Endothelial cell of umbilical vein (primary cell): ENCODE measurements around the gene CD300LG.

Experiments
- EZH2 ChIP-seq: IDR thresholded peaks from 2 replicates; pipeline ENCODE4 v1.6.1; 2012; ENCODE audit warnings: borderline replicate concordance, low read depth, mild to moderate bottlenecking, moderate library complexity, low read length, inconsistent platforms; ENCODE audit not compliant: severe bottlenecking
- MYC ChIP-seq: IDR thresholded peaks from one replicate; pipeline ENCODE4 v1.6.1; 2011; ENCODE audit warnings: mild to moderate bottlenecking, low read depth, low read length
- POLR2A ChIP-seq: IDR thresholded peaks from 2 replicates; pipeline ENCODE4 v1.6.1; 2012; ENCODE audit warnings: low read depth, mild to moderate bottlenecking, control low read depth, low read length
- POLR2AphosphoS5 ChIP-seq: IDR thresholded peaks from 2 replicates; pipeline ENCODE4 v1.6.1; 2012; ENCODE audit warnings: low read depth, mild to moderate bottlenecking, control low read depth, low read length, moderate library complexity; ENCODE audit not compliant: insufficient read depth
- TF ChIP-seq, protein P1 (sequence below), 2 donors: IDR thresholded peaks; 1 replicate in 1 of 2; 2 replicates in 1 of 2; pipeline ENCODE4 v1.5.1; 2011; ENCODE audit warnings: low read length in 2 of 2, mild to moderate bottlenecking in 2 of 2, moderate library complexity in 2 of 2, control low read depth in 1 of 2, inconsistent platforms in 1 of 2, low read depth in 1 of 2; ENCODE audit not compliant: insufficient read depth in 1 of 2; ENCODE audit errors: extremely low read depth in 1 of 2

DNA sequence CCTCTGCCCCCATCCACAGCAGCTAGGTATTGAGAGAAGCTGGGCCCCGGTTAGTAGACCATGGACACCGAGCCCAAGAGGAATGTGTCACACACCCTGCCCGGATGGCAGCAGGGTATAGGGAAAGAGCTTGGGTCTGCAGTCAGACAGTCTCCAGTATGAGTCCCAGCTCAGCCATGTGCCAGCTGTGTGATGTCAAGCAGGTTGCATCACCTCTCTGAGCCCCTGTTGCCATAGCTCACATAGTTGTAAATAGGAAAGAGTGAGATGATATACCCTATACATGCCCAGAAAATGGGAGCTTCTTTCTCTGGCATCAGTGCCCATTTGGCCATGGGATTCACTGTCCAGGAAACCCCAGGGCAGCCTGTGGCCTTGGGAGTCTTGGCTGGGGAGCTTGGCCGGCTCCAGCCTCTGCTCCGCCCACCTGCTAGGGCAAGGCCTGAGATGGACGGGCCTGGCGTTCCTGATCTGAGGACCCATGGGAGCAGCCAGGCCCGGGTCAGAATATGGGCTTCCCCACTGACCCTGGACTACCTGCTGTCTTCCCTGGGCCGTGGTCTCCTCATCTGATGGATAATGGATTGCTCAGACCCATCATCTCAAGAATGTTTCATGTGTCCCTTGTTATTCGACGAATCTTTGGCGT, 13.2 kb downstream of the CD300LG start:
- TF ChIP-seq, protein P1, sequence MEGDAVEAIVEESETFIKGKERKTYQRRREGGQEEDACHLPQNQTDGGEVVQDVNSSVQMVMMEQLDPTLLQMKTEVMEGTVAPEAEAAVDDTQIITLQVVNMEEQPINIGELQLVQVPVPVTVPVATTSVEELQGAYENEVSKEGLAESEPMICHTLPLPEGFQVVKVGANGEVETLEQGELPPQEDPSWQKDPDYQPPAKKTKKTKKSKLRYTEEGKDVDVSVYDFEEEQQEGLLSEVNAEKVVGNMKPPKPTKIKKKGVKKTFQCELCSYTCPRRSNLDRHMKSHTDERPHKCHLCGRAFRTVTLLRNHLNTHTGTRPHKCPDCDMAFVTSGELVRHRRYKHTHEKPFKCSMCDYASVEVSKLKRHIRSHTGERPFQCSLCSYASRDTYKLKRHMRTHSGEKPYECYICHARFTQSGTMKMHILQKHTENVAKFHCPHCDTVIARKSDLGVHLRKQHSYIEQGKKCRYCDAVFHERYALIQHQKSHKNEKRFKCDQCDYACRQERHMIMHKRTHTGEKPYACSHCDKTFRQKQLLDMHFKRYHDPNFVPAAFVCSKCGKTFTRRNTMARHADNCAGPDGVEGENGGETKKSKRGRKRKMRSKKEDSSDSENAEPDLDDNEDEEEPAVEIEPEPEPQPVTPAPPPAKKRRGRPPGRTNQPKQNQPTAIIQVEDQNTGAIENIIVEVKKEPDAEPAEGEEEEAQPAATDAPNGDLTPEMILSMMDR (IDR thresholded peaks at IDR 0.05; ENCODE audit: extremely low read depth in 1 of 2, insufficient read depth in 1 of 2, low read depth in 1 of 2, low read length in 2 of 2) = no peak
- no peak for TF ChIP-seq POLR2A
- no peak for TF ChIP-seq EZH2
- no peak for TF ChIP-seq POLR2AphosphoS5
- TF ChIP-seq MYC = no peak
